ENCODE results near the gene DGKB. TPM values are rescaled to one million over a fixed set of nuclear protein-coding genes. Genes with fewer than 3 reads are reported as not detected.

The DGKB gene
- total RNA-seq, 6 experiments from 2014 or later: 0.11 to 0.16 (median 0.13) TPM; not detected in 2

DNA sequence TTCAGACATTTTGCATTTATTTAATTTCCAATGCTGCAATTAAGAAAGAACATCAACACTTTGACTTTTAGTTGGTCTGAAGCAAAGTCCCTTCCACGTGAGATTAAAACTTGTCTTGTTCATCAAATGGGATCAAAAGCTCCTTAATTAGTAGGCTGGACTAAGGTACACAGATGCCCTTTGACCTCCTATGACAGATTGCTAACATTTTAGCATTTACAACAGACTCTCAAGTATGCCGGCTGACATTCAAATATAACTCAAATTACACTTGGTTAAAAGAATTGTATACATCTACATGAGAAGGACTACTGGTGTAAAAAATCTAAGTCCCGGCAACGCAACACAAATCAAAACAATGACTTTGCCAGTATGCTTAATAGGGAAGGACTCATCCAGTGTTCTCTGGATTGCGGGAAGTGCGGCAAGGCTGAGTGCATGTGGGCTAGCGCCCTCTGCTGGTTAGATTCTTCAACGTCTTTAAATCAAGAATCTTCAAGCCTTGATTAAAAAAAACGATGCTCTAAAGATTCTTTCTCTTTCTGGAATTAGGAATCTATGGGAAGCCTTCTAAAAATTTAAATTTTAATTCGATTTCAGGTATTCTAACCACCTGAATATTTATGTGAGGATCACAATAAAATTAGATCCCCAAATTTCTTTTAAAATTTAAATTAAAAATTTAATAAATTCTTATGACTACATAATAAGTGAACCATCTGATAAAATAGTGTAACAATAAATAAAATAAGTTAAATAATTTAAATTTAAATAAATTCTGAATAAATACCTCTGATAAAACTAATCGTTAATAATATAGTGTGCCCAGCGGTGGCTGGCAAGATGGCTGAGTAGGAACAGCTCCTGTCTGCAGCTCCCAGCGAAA is 444.7 kb downstream of the DGKB start:
- Histone ChIP-seq H3K9me3 (no peaks in the 10 kb centered on the region), H3K27ac (no peak overlapping the region), H3K36me3 (no peaks in the 10 kb centered on the region), H3K4me3 (peak overlapping the region in 2 of 3 donors; percentile 1 to 27), H3K27me3 (no peaks in the 10 kb centered on the region), H3K4me1 (no peaks in the 10 kb centered on the region)
- TF ChIP-seq, protein P1, sequence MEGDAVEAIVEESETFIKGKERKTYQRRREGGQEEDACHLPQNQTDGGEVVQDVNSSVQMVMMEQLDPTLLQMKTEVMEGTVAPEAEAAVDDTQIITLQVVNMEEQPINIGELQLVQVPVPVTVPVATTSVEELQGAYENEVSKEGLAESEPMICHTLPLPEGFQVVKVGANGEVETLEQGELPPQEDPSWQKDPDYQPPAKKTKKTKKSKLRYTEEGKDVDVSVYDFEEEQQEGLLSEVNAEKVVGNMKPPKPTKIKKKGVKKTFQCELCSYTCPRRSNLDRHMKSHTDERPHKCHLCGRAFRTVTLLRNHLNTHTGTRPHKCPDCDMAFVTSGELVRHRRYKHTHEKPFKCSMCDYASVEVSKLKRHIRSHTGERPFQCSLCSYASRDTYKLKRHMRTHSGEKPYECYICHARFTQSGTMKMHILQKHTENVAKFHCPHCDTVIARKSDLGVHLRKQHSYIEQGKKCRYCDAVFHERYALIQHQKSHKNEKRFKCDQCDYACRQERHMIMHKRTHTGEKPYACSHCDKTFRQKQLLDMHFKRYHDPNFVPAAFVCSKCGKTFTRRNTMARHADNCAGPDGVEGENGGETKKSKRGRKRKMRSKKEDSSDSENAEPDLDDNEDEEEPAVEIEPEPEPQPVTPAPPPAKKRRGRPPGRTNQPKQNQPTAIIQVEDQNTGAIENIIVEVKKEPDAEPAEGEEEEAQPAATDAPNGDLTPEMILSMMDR (IDR thresholded peaks at IDR 0.05): peak; percentile 76 to 92 (median 90)
- no peak for TF ChIP-seq POLR2A (IDR thresholded peaks at IDR 0.05)
- ATAC-seq (peak; percentile 95 to 99 (median 98)), DNase-seq (peak; percentile 47 to 73 (median 72))
- intact Hi-C loops (cut with DNase I): no loop called here
- WGBS (ENCODE audit: insufficient coverage, low coverage, low lambda C conversion rate, missing lambda C conversion rate): 24% methylated on average over 13 of the region's 13 CpGs

DNA sequence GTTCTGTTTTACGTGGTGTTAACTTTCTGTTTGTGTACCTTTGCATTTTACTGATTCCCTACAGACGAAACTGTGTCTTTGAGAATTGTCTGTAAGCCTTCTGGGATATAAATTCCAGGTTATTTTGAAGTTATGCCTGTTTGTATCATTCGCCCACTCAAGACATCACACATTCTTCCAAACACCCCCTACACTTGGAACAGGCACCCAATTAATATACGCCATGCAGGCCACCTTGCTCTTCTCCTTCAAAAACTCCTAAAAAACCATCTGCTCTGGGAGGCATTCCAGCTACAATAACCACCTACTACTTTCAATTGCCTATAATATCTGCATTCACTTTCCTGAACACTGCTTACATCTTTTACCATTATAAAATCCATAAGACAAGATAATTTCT is 453.3 kb downstream of the DGKB start:
- WGBS (ENCODE audit: insufficient coverage, low coverage, low lambda C conversion rate, missing lambda C conversion rate): 73% methylated on average over 4 of the region's 4 CpGs
- Histone ChIP-seq H3K9me3 (no peaks in the 10 kb centered on the region), H3K27ac (no peak overlapping the region), H3K4me1 (peaks cover 0 to 10% (median 0%) of the 10 kb centered on the region in 4 donors), H3K36me3 (no peaks in the 10 kb centered on the region), H3K27me3 (no peaks in the 10 kb centered on the region), H3K4me3 (no peak overlapping the region)
- no peak for DNase-seq
- intact Hi-C loops (cut with DNase I): no loop called here
- TF ChIP-seq, protein P1 (IDR thresholded peaks at IDR 0.05): no peak
- TF ChIP-seq POLR2A (IDR thresholded peaks at IDR 0.05): no peak
- no peak for ATAC-seq

DNA sequence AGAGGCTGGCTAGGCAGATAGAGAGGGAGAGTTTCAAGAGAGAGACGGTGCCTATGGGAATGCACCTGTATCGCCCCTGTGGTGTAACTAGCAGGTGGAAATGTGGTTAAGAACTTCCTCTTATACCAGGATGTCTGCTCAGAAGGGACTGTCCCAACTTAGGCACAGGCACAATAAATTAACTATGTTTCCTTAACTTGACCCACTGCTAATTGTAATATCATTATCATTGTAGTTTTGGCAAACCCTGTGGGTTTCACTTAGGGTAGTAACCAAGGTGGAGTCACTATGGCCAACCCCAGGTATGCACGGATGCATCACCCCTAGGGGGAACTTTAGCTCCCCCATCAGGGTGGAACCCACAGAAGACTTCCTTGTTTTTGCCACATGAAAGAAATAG is 455.7 kb downstream of the DGKB start:
- TF ChIP-seq POLR2A (IDR thresholded peaks at IDR 0.05): no peak
- TF ChIP-seq, protein P1 (IDR thresholded peaks at IDR 0.05): no peak
- no peak overlapping the region for H3K4me3 ChIP-seq
- H3K36me3 ChIP-seq: peaks cover 0 to 4% (median 0%) of the 10 kb centered on the region in 4 donors
- no peak overlapping the region for H3K27ac ChIP-seq
- WGBS (ENCODE audit: insufficient coverage, low coverage, low lambda C conversion rate, missing lambda C conversion rate): 59% methylated on average over 2 of the region's 3 CpGs
- H3K4me1 ChIP-seq: peaks cover 0 to 10% (median 0%) of the 10 kb centered on the region in 4 donors
- DNase-seq: no peak
- no peaks in the 10 kb centered on the region for H3K27me3 ChIP-seq
- H3K9me3 ChIP-seq: no peaks in the 10 kb centered on the region
- intact Hi-C loops (cut with DNase I): no loop called here
- ATAC-seq: no peak

DNA sequence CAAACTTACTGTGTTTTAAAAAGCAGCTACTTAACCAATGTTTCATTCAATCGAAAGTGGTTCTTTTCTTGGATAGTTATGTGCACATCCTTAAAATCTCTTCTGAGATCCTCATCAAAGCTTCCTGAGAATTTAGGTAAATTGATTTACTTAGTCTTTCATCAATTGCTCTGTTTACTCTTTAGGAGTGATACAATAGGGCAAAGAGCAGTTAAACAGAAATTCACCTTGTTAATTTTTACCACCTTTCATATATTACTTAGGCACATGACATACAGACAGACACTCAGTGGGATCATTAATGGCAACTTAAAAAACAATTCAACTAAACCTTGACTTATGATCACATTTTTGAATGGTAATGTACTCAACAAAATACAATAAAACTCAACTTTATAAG is 456.3 kb downstream of the DGKB start:
- Histone ChIP-seq H3K4me1 (peaks cover 0 to 10% (median 0%) of the 10 kb centered on the region in 4 donors), H3K4me3 (no peak overlapping the region), H3K27me3 (no peaks in the 10 kb centered on the region), H3K9me3 (no peaks in the 10 kb centered on the region), H3K36me3 (peaks cover 0 to 4% (median 0%) of the 10 kb centered on the region in 4 donors), H3K27ac (no peak overlapping the region)
- ATAC-seq (peak in 3 of 4 donors; percentile 33 to 59 (median 53)), DNase-seq (no peak)
- WGBS (ENCODE audit: insufficient coverage, low coverage, low lambda C conversion rate, missing lambda C conversion rate): 17% methylated on average over 1 of the region's 1 CpG
- intact Hi-C loops (cut with DNase I): no loop called here
- no peak for TF ChIP-seq POLR2A (IDR thresholded peaks at IDR 0.05)
- TF ChIP-seq, protein P1 (IDR thresholded peaks at IDR 0.05): no peak
